AG04450 (cell line): ENCODE measurements around the gene ATXN1. TPM values are rescaled to one million over a fixed set of nuclear protein-coding genes. Genes with fewer than 3 reads are reported as not detected.

Experiments
- CTCF ChIA-PET: fragments of 300-600, 350-600 bp; formaldehyde crosslinking; extraction: SDS; loops from one replicate; lab custom pipeline; 2022; ENCODE audit warnings: antibody characterized with exemption, inconsistent platforms; lab: Charles Lee
- POLR2A ChIA-PET: fragments of 350-600 bp; formaldehyde crosslinking; extraction: SDS; loops from one replicate; lab custom pipeline; 2021; ENCODE audit warnings: antibody characterized with exemption, inconsistent platforms; lab: Yijun Ruan, JAX
- DNase-seq: peaks from one replicate; pipeline ENCODE4 v3.0.0-alpha.2; 2011; ENCODE audit warnings: low read depth, low spot score
- H3K27ac ChIP-seq: one replicate; pipeline ENCODE4 v1.5.1; 2012; ENCODE audit warnings: low read depth, low read length, control low read depth
- H3K27me3 ChIP-seq: one replicate; pipeline ENCODE4 v1.6.0; 2012; ENCODE audit warnings: low read length; ENCODE audit not compliant: control insufficient read depth, insufficient read depth
- H3K4me3 ChIP-seq: 2 replicates; pipeline ENCODE4 v1.5.1; 2011; ENCODE audit warnings: mild to moderate bottlenecking, low read depth, low read length, control low read depth
- H3K9me3 ChIP-seq: 2 replicates; pipeline ENCODE4 v1.5.1; 2012; ENCODE audit warnings: low read length; ENCODE audit not compliant: control insufficient read depth, insufficient read depth
- CTCF ChIP-seq: IDR thresholded peaks from 2 replicates; pipeline ENCODE4 v1.5.1; 2011; ENCODE audit warnings: low read depth, low read length, control low read depth, inconsistent platforms
- polyA plus RNA-seq: library from polyadenylated mRNA; depleted of rRNA; stranded (reverse); fragments of >200 nt; gene quantifications from 2 replicates; pipeline ENCODE4 v1.2.3, GENCODE V29; 2011

The ATXN1 gene
- polyA plus RNA-seq, 1 experiment, result 12.6 TPM

DNA sequence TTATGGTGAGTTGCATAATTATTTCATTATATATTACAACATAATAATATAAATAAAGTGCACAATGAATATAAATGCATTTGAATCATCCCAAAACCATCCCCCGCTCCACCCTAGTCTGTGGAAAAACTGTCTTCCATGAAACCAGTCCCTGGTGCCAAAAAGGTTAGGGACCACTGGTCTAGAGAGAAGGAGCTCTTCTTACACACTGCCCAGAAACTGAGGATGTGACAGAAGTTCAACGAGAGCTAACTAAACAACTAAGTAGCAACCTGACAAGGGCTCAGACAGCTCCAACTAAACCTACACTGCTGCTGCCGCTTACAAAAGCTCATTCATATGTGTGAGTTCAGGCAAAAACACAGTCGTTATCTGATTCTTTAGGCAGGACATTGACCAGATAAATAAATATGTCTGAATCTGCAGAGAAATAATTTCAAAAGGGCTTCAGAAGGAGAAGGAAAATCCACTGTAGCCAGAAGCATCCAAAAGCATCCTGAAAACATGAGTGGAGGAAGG, 125.9 kb downstream of the ATXN1 start:
- ChIA-PET CTCF (interaction anchor here (2.1 kb wide), 1 partner anchor 125 kb away, joined by 6 read pairs; no protein-coding TSS in a partner anchor), POLR2A (interaction anchor here (0.9 kb wide), 1 partner anchor 112 kb away, joined by 3 read pairs; no protein-coding TSS in a partner anchor)
- no peak for TF ChIP-seq CTCF

GRCh38 chr6:16634855-16635254, 126.4 kb downstream of the ATXN1 start:
- no peak overlapping the region for H3K4me3 ChIP-seq
- no peaks in the 10 kb centered on the region for H3K27me3 ChIP-seq
- CTCF ChIA-PET, result interaction anchor here (0.7 to 2.1 kb wide), 2 partner anchors 124 to 125 kb away, joined by 3 to 6 read pairs; no protein-coding TSS in a partner anchor
- H3K27ac ChIP-seq, result no peak overlapping the region
- no peaks in the 10 kb centered on the region for H3K9me3 ChIP-seq
- POLR2A ChIA-PET, result interaction anchor here (0.9 kb wide), 1 partner anchor 113 kb away, joined by 3 read pairs; no protein-coding TSS in a partner anchor
- no peak for TF ChIP-seq CTCF
- DNase-seq, result no peak

More for the DNA sequence above, 125.9 kb downstream of the ATXN1 start:
- Histone ChIP-seq H3K27me3 (no peaks in the 10 kb centered on the region), H3K27ac (no peak overlapping the region), H3K9me3 (no peaks in the 10 kb centered on the region), H3K4me3 (no peak overlapping the region)
- no peak for DNase-seq

GRCh38 chr6:16633961-16634360, 127.3 kb downstream of the ATXN1 start:
- CTCF ChIA-PET, result interaction anchor here (0.7 kb wide), 1 partner anchor 124 kb away, joined by 3 read pairs; no protein-coding TSS in a partner anchor
- Histone ChIP-seq H3K4me3 (no peak overlapping the region), H3K9me3 (no peaks in the 10 kb centered on the region), H3K27me3 (no peaks in the 10 kb centered on the region), H3K27ac (no peak overlapping the region)
- POLR2A ChIA-PET, result no interaction called here
- DNase-seq, result no peak
- TF ChIP-seq CTCF, result no peak

- no peak for DNase-seq
- Histone ChIP-seq H3K4me3 (no peak overlapping the region), H3K9me3 (no peaks in the 10 kb centered on the region), H3K27ac (no peak overlapping the region), H3K27me3 (no peaks in the 10 kb centered on the region)
- no peak for TF ChIP-seq CTCF
- CTCF ChIA-PET, result no interaction called here
- POLR2A ChIA-PET, result no interaction called here
Measured at GRCh38 chr6:16633465-16633864, 127.8 kb downstream of the ATXN1 start.

GRCh38 chr6:16632101-16632500, 129.2 kb downstream of the ATXN1 start:
- Histone ChIP-seq H3K27ac (no peak overlapping the region), H3K4me3 (no peak overlapping the region), H3K27me3 (no peaks in the 10 kb centered on the region), H3K9me3 (no peaks in the 10 kb centered on the region)
- no peak for TF ChIP-seq CTCF
- ChIA-PET CTCF (no interaction called here), POLR2A (no interaction called here)
- DNase-seq, result no peak
